WI38 (cell line): Measurements from ENCODE around the gene CALM1.

Experiments used
- H3K4me3 ChIP-seq: 2 replicates; pipeline ENCODE4 v1.5.1; 2011; ENCODE audit warnings: low read depth, mild to moderate bottlenecking, control low read depth, low read length
- TF ChIP-seq, protein P1 (sequence below): IDR thresholded peaks from 2 replicates; pipeline ENCODE4 v1.5.1; 2012; ENCODE audit warnings: low read depth, mild to moderate bottlenecking, control low read depth, low read length

The CALM1 gene

DNA sequence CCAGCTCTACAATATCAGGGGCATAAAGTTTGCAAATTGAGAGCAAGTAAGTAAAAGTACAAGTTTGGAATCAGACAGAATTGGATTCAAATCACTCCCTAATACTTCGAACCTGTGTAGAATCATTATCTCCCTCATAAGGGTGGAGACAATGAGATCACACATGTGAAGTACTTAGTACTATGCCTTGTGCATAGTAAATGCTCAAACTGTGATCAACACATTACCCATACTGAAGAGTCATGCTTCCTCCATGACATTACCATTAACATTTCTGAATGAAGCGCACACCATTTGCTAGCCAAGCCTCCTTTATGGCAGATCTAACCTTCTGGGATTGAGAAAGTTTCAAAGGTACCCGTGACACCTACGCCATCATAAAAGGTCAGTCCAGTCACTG is 38.5 kb upstream of the CALM1 start:
- H3K4me3 ChIP-seq, result no peak overlapping the region
- TF ChIP-seq, protein P1, sequence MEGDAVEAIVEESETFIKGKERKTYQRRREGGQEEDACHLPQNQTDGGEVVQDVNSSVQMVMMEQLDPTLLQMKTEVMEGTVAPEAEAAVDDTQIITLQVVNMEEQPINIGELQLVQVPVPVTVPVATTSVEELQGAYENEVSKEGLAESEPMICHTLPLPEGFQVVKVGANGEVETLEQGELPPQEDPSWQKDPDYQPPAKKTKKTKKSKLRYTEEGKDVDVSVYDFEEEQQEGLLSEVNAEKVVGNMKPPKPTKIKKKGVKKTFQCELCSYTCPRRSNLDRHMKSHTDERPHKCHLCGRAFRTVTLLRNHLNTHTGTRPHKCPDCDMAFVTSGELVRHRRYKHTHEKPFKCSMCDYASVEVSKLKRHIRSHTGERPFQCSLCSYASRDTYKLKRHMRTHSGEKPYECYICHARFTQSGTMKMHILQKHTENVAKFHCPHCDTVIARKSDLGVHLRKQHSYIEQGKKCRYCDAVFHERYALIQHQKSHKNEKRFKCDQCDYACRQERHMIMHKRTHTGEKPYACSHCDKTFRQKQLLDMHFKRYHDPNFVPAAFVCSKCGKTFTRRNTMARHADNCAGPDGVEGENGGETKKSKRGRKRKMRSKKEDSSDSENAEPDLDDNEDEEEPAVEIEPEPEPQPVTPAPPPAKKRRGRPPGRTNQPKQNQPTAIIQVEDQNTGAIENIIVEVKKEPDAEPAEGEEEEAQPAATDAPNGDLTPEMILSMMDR, result no peak

GRCh38 chr14:90361865-90362557 is 34.8 kb upstream of the CALM1 start:
- no peak overlapping the region for H3K4me3 ChIP-seq
- TF ChIP-seq, protein P1, result no peak

GRCh38 chr14:90362558-90362896 is 34.3 kb upstream of the CALM1 start:
- TF ChIP-seq, protein P1, result no peak
- H3K4me3 ChIP-seq, result no peak overlapping the region

DNA sequence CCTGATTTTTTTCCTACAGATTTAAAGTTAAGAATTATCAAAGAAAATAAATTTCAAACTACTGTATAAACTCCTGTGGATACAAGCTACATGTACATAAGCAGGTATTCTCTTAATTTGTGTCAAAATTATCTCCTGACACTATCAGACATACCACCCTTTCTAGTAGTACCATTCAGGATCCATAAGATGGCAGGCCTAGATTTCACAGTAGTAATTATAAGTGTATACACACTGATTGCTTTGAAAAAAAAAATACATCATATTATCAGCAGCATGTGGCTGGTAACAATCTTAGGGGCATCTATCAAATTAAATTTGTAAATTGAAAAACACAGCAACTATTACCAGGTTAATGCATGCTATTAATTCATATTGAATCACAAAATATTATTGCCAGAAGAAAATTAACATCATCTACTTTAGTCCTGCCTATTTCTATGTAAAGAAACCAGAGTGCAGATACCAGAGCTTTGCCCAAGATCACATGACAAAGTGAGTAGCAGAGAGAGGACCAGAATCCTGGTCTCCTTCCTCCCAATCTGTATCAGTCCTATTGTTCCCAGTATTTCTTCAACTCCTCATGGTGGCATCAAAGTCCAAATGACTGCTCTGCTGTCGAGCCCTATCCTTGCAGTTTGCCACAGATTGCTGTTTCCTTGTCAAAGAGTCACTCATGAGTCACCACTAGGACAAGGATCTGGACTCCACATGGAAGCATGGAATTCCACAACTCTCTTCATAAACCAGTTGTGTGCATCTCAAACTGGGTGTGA is 27.7 kb upstream of the CALM1 start:
- TF ChIP-seq, protein P1, result no peak
- no peak overlapping the region for H3K4me3 ChIP-seq

DNA sequence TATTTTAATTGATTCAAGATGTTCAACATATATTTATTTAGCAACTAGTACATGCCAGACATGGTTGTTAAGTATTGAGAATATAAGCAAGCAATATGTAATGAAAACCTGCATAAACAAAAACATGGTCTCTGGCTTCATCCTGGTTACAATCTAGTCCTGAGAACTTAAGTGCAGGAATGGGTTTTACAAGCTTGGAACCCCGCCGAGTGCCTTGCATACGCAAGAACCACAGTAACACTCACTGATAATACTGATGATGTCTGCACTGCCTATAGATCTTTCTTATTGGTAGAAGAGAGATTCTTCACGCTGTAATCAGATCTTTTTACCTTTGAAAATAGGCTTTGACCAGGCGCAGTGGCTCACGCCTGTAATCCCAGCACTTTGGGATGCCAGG is 22.9 kb upstream of the CALM1 start:
- H3K4me3 ChIP-seq, result no peak overlapping the region
- TF ChIP-seq, protein P1, result no peak

- no peak overlapping the region for H3K4me3 ChIP-seq
- TF ChIP-seq, protein P1, result no peak
Measured at GRCh38 chr14:90374813-90375212, 22.0 kb upstream of the CALM1 start.

DNA sequence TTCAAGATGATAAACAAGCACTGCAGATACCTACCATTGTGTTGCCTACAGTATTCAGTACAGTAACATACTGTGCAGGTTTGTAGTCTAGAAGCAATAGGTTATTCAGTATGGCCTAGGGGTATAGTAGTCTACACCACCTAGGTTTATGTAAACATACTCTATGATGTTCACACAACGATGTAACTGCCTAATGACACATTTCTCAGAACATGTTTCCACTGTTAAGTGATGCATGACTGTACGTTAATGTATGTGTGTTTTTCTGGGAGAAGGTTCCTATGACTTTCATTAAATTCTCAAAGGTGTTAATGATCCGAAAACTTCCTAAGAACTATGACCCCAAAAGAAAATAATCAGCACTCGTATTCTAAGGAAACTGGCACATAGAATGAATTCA is 20.9 kb upstream of the CALM1 start:
- H3K4me3 ChIP-seq, result no peak overlapping the region
- TF ChIP-seq, protein P1, result no peak
